Measurements from ENCODE around the gene TEAD3.

Gene TEAD3

GRCh38 chr6:35483490-35483889 is 13.4 kb downstream of the TEAD3 start:
- peak overlapping the region in 2 of 3 experiments; percentile 41 to 46 for H3K4me3 Mint-ChIP-seq
- no peaks in the 10 kb centered on the region for H3K9me3 Mint-ChIP-seq
- peaks cover 33% of the 10 kb centered on the region for H3K4me1 Mint-ChIP-seq
- peak overlapping the region; percentile 64 to 93 (median 91) for H3K27ac Mint-ChIP-seq
- H3K36me3 Mint-ChIP-seq (ENCODE audit: low read depth), result peaks cover 25% of the 10 kb centered on the region
- TF ChIP-seq CTCF (IDR thresholded peaks at IDR 0.05; ENCODE audit: unreplicated experiment in 3 of 3), result no peak
- no peaks in the 10 kb centered on the region for H3K27me3 Mint-ChIP-seq (ENCODE audit: low read depth)

- Mint-ChIP-seq H3K9me3 (no peaks in the 10 kb centered on the region), H3K4me3 (peak overlapping the region in 2 of 3 experiments; percentile 41 to 46), H3K27ac (peak overlapping the region; percentile 64 to 93 (median 91)), H3K36me3 (ENCODE audit: low read depth) (peaks cover 29% of the 10 kb centered on the region), H3K27me3 (ENCODE audit: low read depth) (no peaks in the 10 kb centered on the region), H3K4me1 (peaks cover 28% of the 10 kb centered on the region)
- TF ChIP-seq CTCF (IDR thresholded peaks at IDR 0.05; ENCODE audit: unreplicated experiment in 3 of 3), result no peak
Observed at GRCh38 chr6:35483062-35483461, 13.8 kb downstream of the TEAD3 start.

DNA sequence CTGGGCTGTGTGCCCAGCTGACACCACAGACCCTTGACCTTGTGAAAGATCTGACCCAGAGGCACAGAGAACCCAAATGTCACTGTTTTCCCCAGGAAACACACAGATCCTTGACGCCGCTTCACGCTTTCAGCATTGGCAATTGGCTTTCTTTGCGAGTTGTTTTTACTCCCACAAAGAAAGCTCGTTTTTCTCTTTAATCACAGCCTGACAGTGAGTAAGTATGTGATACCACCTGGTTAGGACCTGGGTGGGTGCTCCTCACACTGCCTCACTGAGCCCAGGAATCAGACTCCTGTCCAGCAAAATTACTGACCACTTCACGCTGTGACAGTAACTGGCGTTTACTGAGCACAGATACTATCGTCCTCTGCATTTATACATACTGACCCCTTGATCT is 15.7 kb downstream of the TEAD3 start:
- peak overlapping the region in 1 of 3 experiments; percentile 48 for H3K27ac Mint-ChIP-seq
- H3K9me3 Mint-ChIP-seq, result no peaks in the 10 kb centered on the region
- no peak for TF ChIP-seq CTCF (IDR thresholded peaks at IDR 0.05; ENCODE audit: unreplicated experiment in 3 of 3)
- H3K4me1 Mint-ChIP-seq, result peaks cover 20% of the 10 kb centered on the region
- no peak overlapping the region for H3K4me3 Mint-ChIP-seq
- peaks cover 45% of the 10 kb centered on the region for H3K36me3 Mint-ChIP-seq (ENCODE audit: low read depth)
- no peaks in the 10 kb centered on the region for H3K27me3 Mint-ChIP-seq (ENCODE audit: low read depth)

GRCh38 chr6:35480176-35480575 is 16.7 kb downstream of the TEAD3 start:
- no peak overlapping the region for H3K27ac Mint-ChIP-seq
- no peak for TF ChIP-seq CTCF (IDR thresholded peaks at IDR 0.05; ENCODE audit: unreplicated experiment in 3 of 3)
- H3K36me3 Mint-ChIP-seq (ENCODE audit: low read depth), result peaks cover 53% of the 10 kb centered on the region
- no peaks in the 10 kb centered on the region for H3K9me3 Mint-ChIP-seq
- peaks cover 20% of the 10 kb centered on the region for H3K4me1 Mint-ChIP-seq
- H3K4me3 Mint-ChIP-seq, result no peak overlapping the region
- no peaks in the 10 kb centered on the region for H3K27me3 Mint-ChIP-seq (ENCODE audit: low read depth)

- Mint-ChIP-seq H3K4me3 (no peak overlapping the region), H3K4me1 (peaks cover 11% of the 10 kb centered on the region), H3K27ac (no peak overlapping the region), H3K9me3 (no peaks in the 10 kb centered on the region), H3K36me3 (ENCODE audit: low read depth) (peaks cover 57% of the 10 kb centered on the region), H3K27me3 (ENCODE audit: low read depth) (no peaks in the 10 kb centered on the region)
- TF ChIP-seq CTCF (IDR thresholded peaks at IDR 0.05; ENCODE audit: unreplicated experiment in 3 of 3), result no peak
Observed at GRCh38 chr6:35478259-35478658, 18.6 kb downstream of the TEAD3 start.

- Mint-ChIP-seq H3K27me3 (ENCODE audit: low read depth) (no peaks in the 10 kb centered on the region), H3K36me3 (ENCODE audit: low read depth) (peaks cover 51% of the 10 kb centered on the region), H3K4me1 (peaks cover 5% of the 10 kb centered on the region), H3K4me3 (no peak overlapping the region), H3K9me3 (no peaks in the 10 kb centered on the region), H3K27ac (peak overlapping the region in 2 of 3 experiments; percentile 14 to 15)
- TF ChIP-seq CTCF (IDR thresholded peaks at IDR 0.05; ENCODE audit: unreplicated experiment in 3 of 3), result no peak
Observed at GRCh38 chr6:35477551-35478179, 19.2 kb downstream of the TEAD3 start.
